GM21723 (cell line): Measurements from ENCODE around the gene CZIB.

ENCODE experiments used
- ATAC-seq: cut with Tn5 transposase; IDR thresholded peaks from one replicate; pipeline ENCODE4 v1.9.1; 2021; ENCODE audit warnings: mild to moderate bottlenecking, moderate library complexity; ENCODE audit not compliant: unreplicated experiment

Gene CZIB

GRCh38 chr1:53220171-53220961 lies at the start of gene CZIB:
TSS of gene CZIB (minus strand) at chr1:53220634. CDS start at chr1:53220575, 59 bp downstream.
- peak; percentile 92 for ATAC-seq

- no peak for ATAC-seq
These were observed 49.7 kb upstream of the CZIB start for GRCh38 chr1:53270107-53270506.

GRCh38 chr1:53267761-53268160 lies 47.3 kb upstream of the CZIB start:
- ATAC-seq, result no peak

- no peak for ATAC-seq
These were observed 45.6 kb upstream of the CZIB start for GRCh38 chr1:53266038-53266437.

GRCh38 chr1:53265581-53265980 lies 45.1 kb upstream of the CZIB start:
- ATAC-seq, result no peak

GRCh38 chr1:53264048-53264447 lies 43.6 kb upstream of the CZIB start:
- ATAC-seq, result no peak

- no peak for ATAC-seq
These were observed 41.6 kb upstream of the CZIB start for GRCh38 chr1:53262000-53262399.

- no peak for ATAC-seq
These were observed 40.3 kb upstream of the CZIB start for GRCh38 chr1:53260631-53261247.

- peak; percentile 79 for ATAC-seq
These were observed 39.5 kb upstream of the CZIB start for GRCh38 chr1:53259932-53260331.

- ATAC-seq, result no peak
These were observed 37.8 kb upstream of the CZIB start for GRCh38 chr1:53258216-53258615.

- ATAC-seq, result no peak
These were observed 37.1 kb upstream of the CZIB start for GRCh38 chr1:53257454-53258081.

- ATAC-seq, result no peak
These were observed 36.3 kb upstream of the CZIB start for GRCh38 chr1:53256511-53257453.

GRCh38 chr1:53255031-53255430 lies 34.6 kb upstream of the CZIB start:
- ATAC-seq, result no peak

- ATAC-seq, result no peak
These were observed 33.7 kb upstream of the CZIB start for GRCh38 chr1:53254011-53254640.

- no peak for ATAC-seq
These were observed 29.9 kb upstream of the CZIB start for GRCh38 chr1:53250325-53250724.

- ATAC-seq, result no peak
These were observed 29.3 kb upstream of the CZIB start for GRCh38 chr1:53249706-53250105.

GRCh38 chr1:53246261-53247134 lies 26.1 kb upstream of the CZIB start:
- no peak for ATAC-seq

- ATAC-seq, result no peak
These were observed 23.7 kb upstream of the CZIB start for GRCh38 chr1:53244141-53244540.

- ATAC-seq, result no peak
These were observed 21.9 kb upstream of the CZIB start for GRCh38 chr1:53242381-53242780.

- ATAC-seq, result no peak
These were observed 21.4 kb upstream of the CZIB start for GRCh38 chr1:53241828-53242227.
